Stimulated activated naive CD8-positive, alpha-beta T cell treated with anti-CD3 and anti-CD28 coated beads, Interleukin-15, Interleukin-2, amounts not matched to agents 100 ng/mL and 50 ng/mL, for 24 hours (primary cell): ENCODE data around the gene TOMM34.

Experiments
- H3K27ac Mint-ChIP-seq: one replicate; pipeline ENCODE4 v1.8.0; 2021; ENCODE audit warnings: mild to moderate bottlenecking, mixed read lengths
- H3K27me3 Mint-ChIP-seq: one replicate; pipeline ENCODE4 v1.8.0; 2021; ENCODE audit warnings: mixed read lengths
- H3K36me3 Mint-ChIP-seq: one replicate; pipeline ENCODE4 v1.8.0; 2021; ENCODE audit warnings: low read depth, mixed read lengths
- H3K4me1 Mint-ChIP-seq: one replicate; pipeline ENCODE4 v1.8.0; 2021; ENCODE audit warnings: low read depth, mixed read lengths
- H3K4me3 Mint-ChIP-seq: one replicate; pipeline ENCODE4 v1.8.0; 2021; ENCODE audit warnings: mild to moderate bottlenecking, mixed read lengths
- H3K9me3 Mint-ChIP-seq: one replicate; pipeline ENCODE4 v1.8.0; 2021; ENCODE audit warnings: mixed read lengths

TOMM34 gene

GRCh38 chr20:44969300-44969894 is 9.2 kb upstream of the TOMM34 start:
- peak overlapping the region; percentile 99 for H3K4me3 Mint-ChIP-seq
- peak overlapping the region; percentile 89 for H3K27ac Mint-ChIP-seq
- peaks cover 75% of the 10 kb centered on the region for H3K4me1 Mint-ChIP-seq
- H3K36me3 Mint-ChIP-seq: peaks cover 64% of the 10 kb centered on the region
- H3K9me3 Mint-ChIP-seq: no peaks in the 10 kb centered on the region
- no peaks in the 10 kb centered on the region for H3K27me3 Mint-ChIP-seq

- Mint-ChIP-seq H3K27ac (peak overlapping the region; percentile 89), H3K4me1 (peaks cover 76% of the 10 kb centered on the region), H3K4me3 (peak overlapping the region; percentile 99), H3K36me3 (peaks cover 44% of the 10 kb centered on the region), H3K27me3 (no peaks in the 10 kb centered on the region), H3K9me3 (no peaks in the 10 kb centered on the region)
Measured at GRCh38 chr20:44967207-44967807, 7.1 kb upstream of the TOMM34 start.

- no peaks in the 10 kb centered on the region for H3K9me3 Mint-ChIP-seq
- no peaks in the 10 kb centered on the region for H3K27me3 Mint-ChIP-seq
- peaks cover 35% of the 10 kb centered on the region for H3K36me3 Mint-ChIP-seq
- H3K4me1 Mint-ChIP-seq: peaks cover 77% of the 10 kb centered on the region
- H3K4me3 Mint-ChIP-seq: peak within 1 kb of the TSS; percentile 99
- H3K27ac Mint-ChIP-seq: peak within 1 kb of the TSS; percentile 89
Measured at GRCh38 chr20:44966030-44966961, 6.1 kb upstream of the TOMM34 start, which contains the start of gene STK4. Gene STK4, plus strand, starts transcription at chr20:44966512. Its CDS starts 57 bp downstream, at chr20:44966569.

DNA sequence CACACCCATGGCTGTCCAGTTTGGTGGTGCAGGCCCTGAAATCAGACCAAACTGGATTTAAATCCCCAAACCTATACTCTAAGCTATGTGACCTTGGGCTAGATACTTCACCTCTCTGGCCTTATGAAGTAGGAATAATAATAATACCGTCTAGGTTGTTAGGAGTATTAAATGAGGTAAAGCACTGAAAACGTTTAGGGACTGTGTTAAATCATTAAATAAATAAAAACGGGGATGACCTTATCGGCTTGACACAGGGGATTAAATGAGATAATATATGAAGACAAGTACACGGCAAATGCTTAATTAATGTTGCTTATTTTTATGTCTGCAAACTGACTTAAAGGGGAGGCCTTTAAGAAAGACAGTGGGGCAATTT is 5.4 kb upstream of the TOMM34 start:
- Mint-ChIP-seq H3K27me3 (no peaks in the 10 kb centered on the region), H3K36me3 (peaks cover 34% of the 10 kb centered on the region), H3K9me3 (no peaks in the 10 kb centered on the region), H3K27ac (peak overlapping the region; percentile 89), H3K4me3 (peak overlapping the region; percentile 99), H3K4me1 (peaks cover 77% of the 10 kb centered on the region)

- Mint-ChIP-seq H3K27ac (peak overlapping the region; percentile 73), H3K27me3 (no peaks in the 10 kb centered on the region), H3K36me3 (peaks cover 36% of the 10 kb centered on the region), H3K4me1 (peaks cover 73% of the 10 kb centered on the region), H3K9me3 (no peaks in the 10 kb centered on the region), H3K4me3 (no peak overlapping the region)
Measured at GRCh38 chr20:44963325-44964215, 3.4 kb upstream of the TOMM34 start.

DNA sequence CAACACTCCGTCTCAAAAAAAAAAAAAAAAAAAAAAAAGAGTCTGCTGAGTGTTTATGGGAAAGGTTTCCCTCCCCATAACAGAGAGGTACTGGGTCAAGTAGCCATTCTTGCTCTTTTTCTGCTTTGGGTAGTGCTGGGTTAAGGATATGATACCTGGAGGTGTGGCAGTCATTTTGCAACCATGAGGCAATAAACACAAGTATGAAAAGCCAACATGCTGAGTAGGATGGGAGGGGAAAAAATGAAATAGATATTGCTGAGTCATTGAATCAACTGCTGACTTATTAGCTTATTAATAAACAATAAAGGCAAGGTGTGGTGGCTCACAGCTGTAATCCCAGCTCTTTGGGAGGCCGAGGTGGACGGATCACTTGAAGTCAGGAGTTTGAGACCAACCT is 2.3 kb upstream of the TOMM34 start:
- no peaks in the 10 kb centered on the region for H3K9me3 Mint-ChIP-seq
- H3K4me1 Mint-ChIP-seq: peaks cover 76% of the 10 kb centered on the region
- peak overlapping the region; percentile 56 for H3K27ac Mint-ChIP-seq
- H3K4me3 Mint-ChIP-seq: no peak overlapping the region
- no peaks in the 10 kb centered on the region for H3K27me3 Mint-ChIP-seq
- H3K36me3 Mint-ChIP-seq: peaks cover 36% of the 10 kb centered on the region

DNA sequence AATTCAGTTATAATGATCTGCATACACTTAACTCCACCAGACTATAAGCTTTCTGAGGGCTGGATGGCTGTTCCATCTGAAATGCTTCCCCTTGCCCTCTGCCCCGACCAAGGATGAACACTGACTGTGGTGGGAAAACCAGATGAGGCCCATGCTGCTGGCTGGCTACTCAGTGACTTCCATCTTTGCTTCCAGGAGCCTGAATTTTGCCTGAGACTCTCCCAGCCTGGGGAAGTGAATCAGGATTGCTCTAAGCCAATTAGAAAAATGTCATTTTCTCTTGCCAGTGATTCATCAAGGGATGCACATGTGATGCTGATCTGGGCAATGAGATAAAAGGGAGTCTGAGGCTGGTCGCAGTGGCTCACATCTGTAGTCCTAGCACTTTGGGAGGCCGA is 1.7 kb upstream of the TOMM34 start:
- no peaks in the 10 kb centered on the region for H3K27me3 Mint-ChIP-seq
- peak overlapping the region; percentile 55 for H3K27ac Mint-ChIP-seq
- no peaks in the 10 kb centered on the region for H3K9me3 Mint-ChIP-seq
- no peak overlapping the region for H3K4me3 Mint-ChIP-seq
- peaks cover 36% of the 10 kb centered on the region for H3K36me3 Mint-ChIP-seq
- H3K4me1 Mint-ChIP-seq: peaks cover 79% of the 10 kb centered on the region

GRCh38 chr20:44961011-44961869 is 1.0 kb upstream of the TOMM34 start:
- H3K4me1 Mint-ChIP-seq: peaks cover 86% of the 10 kb centered on the region
- H3K9me3 Mint-ChIP-seq: no peaks in the 10 kb centered on the region
- peak overlapping the region; percentile 99 for H3K4me3 Mint-ChIP-seq
- H3K36me3 Mint-ChIP-seq: peaks cover 36% of the 10 kb centered on the region
- H3K27me3 Mint-ChIP-seq: no peaks in the 10 kb centered on the region
- peak overlapping the region; percentile 74 for H3K27ac Mint-ChIP-seq

GRCh38 chr20:44959638-44960102 is 527 bp downstream of the TOMM34 start:
- H3K4me1 Mint-ChIP-seq: peaks cover 91% of the 10 kb centered on the region

GRCh38 chr20:44959082-44959637 is 1.0 kb downstream of the TOMM34 start:
- H3K9me3 Mint-ChIP-seq: no peaks in the 10 kb centered on the region
- H3K27me3 Mint-ChIP-seq: no peaks in the 10 kb centered on the region
- peaks cover 88% of the 10 kb centered on the region for H3K4me1 Mint-ChIP-seq
- H3K36me3 Mint-ChIP-seq: peaks cover 57% of the 10 kb centered on the region
- peak overlapping the region; percentile 99 for H3K4me3 Mint-ChIP-seq
- H3K27ac Mint-ChIP-seq: peak overlapping the region; percentile 99

More at GRCh38 chr20:44959638-44960102, 527 bp downstream of the TOMM34 start:
- Mint-ChIP-seq H3K27me3 (no peaks in the 10 kb centered on the region), H3K4me3 (peak overlapping the region; percentile 99), H3K27ac (peak overlapping the region; percentile 99), H3K9me3 (no peaks in the 10 kb centered on the region), H3K36me3 (peaks cover 52% of the 10 kb centered on the region)

GRCh38 chr20:44958276-44958675 is 1.9 kb downstream of the TOMM34 start:
- Mint-ChIP-seq H3K36me3 (peaks cover 66% of the 10 kb centered on the region), H3K9me3 (no peaks in the 10 kb centered on the region), H3K4me3 (peak overlapping the region; percentile 99), H3K27me3 (no peaks in the 10 kb centered on the region), H3K4me1 (peaks cover 86% of the 10 kb centered on the region), H3K27ac (peak overlapping the region; percentile 99)

DNA sequence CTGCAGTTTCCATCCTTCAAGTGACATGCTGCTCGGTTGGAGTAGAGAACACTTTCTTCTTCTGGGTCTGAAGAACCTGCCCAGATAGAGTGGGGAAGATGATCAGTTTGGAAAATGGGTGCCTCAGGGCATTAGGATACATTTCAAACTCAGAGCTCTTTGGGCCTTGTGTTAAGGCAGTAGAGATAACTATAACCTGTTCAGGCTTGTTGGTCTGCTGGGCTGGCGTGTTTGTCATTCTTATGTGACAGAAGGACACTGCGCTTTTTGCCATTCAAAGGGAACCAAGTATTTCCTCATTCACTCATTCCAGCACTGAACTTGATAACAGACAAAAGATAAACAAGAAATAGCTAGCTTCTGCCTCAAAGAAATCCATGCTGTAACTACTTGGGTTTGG is 3.8 kb downstream of the TOMM34 start:
- no peak overlapping the region for H3K27ac Mint-ChIP-seq
- H3K4me3 Mint-ChIP-seq: no peak overlapping the region
- peaks cover 74% of the 10 kb centered on the region for H3K4me1 Mint-ChIP-seq
- no peaks in the 10 kb centered on the region for H3K9me3 Mint-ChIP-seq
- H3K36me3 Mint-ChIP-seq: peaks cover 85% of the 10 kb centered on the region
- no peaks in the 10 kb centered on the region for H3K27me3 Mint-ChIP-seq

- Mint-ChIP-seq H3K4me1 (peaks cover 62% of the 10 kb centered on the region), H3K27me3 (no peaks in the 10 kb centered on the region), H3K27ac (no peak overlapping the region), H3K4me3 (no peak overlapping the region), H3K36me3 (peaks cover 94% of the 10 kb centered on the region), H3K9me3 (no peaks in the 10 kb centered on the region)
Measured at GRCh38 chr20:44955270-44955669, 4.9 kb downstream of the TOMM34 start.
